SW 1271 (cell line): ENCODE data around the gene CHN1.

Experiments used
- DNase-seq, 2 experiments: peaks; one replicate each; lab custom pipeline; 2025; lab: John Stamatoyannopoulos, UW

The CHN1 gene

DNA sequence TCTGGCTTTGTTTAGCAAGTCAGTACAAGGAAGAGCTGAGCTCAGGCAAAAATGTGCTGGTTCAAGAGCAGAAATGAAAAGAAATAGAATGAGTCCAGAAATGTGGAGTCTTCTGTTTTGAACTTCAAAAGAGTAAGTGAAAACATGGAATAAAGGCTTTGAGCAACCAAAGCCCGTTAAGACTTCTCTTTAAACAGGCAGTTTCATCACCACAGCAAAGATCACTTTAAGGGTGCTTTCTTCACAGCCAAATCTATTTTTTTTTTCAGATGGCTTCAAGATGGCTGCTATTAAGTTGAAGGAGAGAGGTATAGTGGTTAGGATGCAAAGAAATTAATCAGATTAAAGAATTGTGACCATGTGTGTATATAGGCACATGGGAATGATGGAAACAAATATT is 238.9 kb downstream of the CHN1 start:
- no peak for DNase-seq

DNA sequence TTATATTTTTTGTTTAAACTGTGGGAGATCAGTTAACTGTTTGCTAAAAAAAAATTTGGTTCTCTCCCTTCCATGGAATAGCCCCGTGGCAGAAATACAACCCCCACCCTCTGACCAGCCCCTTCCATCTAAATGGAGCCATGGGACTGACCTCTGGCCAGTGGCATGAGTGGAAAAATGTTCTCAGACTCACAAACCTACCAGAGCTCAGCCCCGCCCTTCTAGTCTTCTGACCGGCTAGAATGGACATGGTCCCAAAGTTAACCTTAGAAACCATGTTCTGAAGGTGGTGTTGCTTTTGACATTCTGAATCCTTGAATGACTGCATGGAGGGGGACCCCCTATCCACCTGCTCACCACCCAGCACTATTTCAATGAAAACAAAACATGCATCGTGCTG is 239.6 kb downstream of the CHN1 start:
- DNase-seq: no peak

GRCh38 chr2:174764280-174765255 is 240.6 kb downstream of the CHN1 start, which contains the start of gene CHRNA1:
Gene CHRNA1 (minus strand): TSS chr2:174764472. CDS start chr2:174764394, 78 bp downstream.
- no peak for DNase-seq

DNA sequence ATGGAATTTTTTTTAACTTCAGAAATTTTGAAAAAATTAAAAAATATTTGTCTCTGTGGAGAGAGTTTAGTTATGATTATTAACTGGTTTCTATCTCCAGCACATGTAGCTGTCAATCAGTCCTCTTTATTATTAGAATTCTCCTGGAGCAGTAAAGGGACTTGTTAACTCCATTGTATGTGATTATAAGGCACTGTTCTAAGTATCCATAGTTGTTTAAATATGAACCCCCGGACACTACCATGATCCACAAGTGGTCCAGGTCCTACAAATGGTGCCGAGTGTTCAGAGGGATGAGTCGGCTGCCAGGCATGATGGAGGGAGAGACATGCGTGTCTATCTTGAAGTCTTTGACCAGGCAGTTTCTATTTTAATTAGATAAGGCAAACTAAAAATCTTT is 241.4 kb downstream of the CHN1 start:
- no peak for DNase-seq

- DNase-seq: no peak
These were observed 242.7 kb downstream of the CHN1 start for GRCh38 chr2:174762464-174762863.

GRCh38 chr2:174761837-174762236 is 243.3 kb downstream of the CHN1 start:
- DNase-seq: no peak

- DNase-seq: no peak
These were observed 244.2 kb downstream of the CHN1 start for GRCh38 chr2:174760845-174761473.

- no peak for DNase-seq
These were observed 245.7 kb downstream of the CHN1 start for GRCh38 chr2:174759381-174760065.

GRCh38 chr2:174756743-174757142 is 248.4 kb downstream of the CHN1 start:
- no peak for DNase-seq

- no peak for DNase-seq
These were observed 252.0 kb downstream of the CHN1 start for GRCh38 chr2:174753038-174753633.

GRCh38 chr2:174752403-174753037 is 252.7 kb downstream of the CHN1 start:
- no peak for DNase-seq

- peak in 1 of 2 experiments; percentile 5 for DNase-seq
These were observed 254.2 kb downstream of the CHN1 start for GRCh38 chr2:174750923-174751441.

DNA sequence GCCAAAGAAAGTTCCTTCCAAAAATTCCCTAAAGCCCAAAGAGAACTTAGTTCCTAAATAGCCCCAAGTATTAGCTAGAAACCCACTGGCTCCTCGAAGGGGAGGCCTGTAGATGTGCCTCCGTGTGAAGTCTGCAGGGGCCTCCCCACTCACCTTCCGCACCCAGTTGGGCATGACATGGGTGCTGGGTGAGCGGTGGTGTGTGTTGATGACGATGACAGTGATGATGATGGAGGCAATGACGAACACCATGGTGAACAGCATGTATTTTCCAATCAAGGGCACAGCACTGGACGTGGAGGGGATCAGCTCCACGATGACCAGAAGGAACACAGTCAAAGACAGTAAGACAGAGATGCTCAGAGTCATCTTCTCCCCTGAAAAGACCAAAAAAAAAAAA is 255.4 kb downstream of the CHN1 start:
- no peak for DNase-seq

DNA sequence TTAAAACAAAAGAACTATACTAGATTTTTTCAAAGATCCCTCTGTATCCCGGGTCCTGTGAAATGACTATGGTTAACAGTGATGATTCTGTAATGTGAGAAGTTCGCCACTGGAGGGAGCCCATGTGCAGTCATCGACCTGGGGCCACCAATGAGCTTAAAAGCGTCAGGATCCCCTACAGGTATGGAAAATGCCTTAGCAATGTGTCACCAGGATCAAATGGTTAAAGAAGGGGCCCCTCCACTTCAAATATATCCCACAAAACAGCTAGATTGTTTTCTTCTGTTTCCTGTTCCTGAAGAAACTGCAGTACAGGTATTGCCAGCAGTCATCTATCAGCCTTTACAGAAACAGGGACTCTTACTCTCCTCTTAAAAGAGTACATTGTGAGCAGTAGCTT is 256.2 kb downstream of the CHN1 start:
- peak in 1 of 2 experiments; percentile 61 for DNase-seq
